Fibroblast of peridontal ligament (primary cell): Measurements from ENCODE around the gene NTRK3.

Experiments
- DNase-seq: peaks from one replicate; pipeline ENCODE4 v3.0.0-alpha.2; 2010; ENCODE audit errors: extremely low read depth

NTRK3 gene

DNA sequence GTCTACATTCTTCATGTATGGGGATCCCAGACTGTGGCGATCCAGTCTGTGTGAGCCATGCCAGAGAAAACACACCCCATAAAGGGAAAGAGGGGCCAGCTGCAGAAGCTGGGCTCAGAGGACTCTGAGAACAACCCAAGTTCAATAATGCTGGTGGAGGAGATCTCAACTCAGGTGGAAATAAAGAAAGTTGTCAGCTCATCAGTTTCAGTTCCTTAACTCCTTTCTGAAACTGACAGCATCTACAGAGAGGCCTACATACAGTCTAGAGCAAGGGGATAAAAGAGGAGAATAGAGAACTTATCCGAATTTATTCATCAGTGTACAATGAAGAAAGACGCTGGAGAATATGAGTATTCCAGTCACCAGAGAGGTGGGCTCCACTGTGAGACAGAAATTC, 77.0 kb downstream of the NTRK3 start:
- no peak for DNase-seq

DNA sequence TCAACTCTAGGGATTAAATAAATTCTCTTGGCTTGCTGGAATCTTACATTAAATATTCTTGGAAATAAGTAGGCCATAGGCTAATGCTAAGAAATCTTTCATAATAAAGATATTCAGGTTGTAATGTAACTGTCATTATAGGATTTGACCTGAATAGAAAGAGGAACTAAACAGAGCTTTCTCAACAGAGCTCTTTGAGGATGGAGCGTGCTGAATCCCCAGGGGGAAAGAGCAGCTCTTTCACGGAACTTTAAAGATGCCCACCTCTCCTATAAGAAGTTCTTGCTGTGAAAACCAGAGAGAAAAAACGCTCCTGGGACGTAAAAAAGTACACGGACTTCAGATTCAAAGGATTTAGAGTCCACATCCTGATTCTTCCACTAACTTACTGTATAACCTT, 77.9 kb downstream of the NTRK3 start:
- no peak for DNase-seq

DNA sequence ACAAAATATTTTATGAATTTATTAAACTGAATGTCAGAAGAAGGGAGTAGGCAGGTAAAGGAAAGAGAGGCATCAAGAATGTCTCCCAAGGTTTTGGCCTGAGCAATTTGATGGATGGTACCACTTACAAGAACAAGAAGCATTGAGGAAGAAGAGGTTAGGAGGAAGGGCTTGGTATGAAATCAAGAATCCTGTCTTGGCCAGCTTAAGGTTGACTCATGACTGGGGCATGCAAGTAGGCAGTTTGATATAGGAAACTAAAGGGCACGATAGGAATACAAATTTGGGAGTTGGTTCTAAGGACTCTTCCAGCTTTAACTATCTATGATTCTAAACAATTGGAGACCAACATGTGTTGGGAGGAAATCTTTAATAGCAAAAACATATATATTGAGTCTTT, 79.1 kb downstream of the NTRK3 start:
- DNase-seq: no peak

DNA sequence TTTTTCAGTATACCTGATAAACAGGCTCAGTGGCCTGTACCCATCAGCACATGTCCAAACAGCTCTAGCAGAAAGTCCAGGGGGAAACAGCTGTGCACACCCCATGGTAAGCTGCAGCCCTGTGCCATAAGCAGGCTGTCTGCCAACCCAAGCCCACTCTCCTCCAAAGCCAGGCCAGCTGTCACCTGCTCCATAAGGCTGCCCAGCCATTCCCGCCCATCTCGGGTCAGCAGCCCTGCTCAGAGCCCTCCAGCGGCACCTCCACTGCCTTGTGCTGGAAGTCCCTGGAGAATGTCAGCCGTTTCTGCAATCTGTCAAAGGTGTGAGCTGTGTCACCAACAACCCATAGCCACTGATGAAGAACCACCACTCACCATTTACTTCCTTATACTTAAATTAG, 82.0 kb downstream of the NTRK3 start:
- DNase-seq: no peak

DNA sequence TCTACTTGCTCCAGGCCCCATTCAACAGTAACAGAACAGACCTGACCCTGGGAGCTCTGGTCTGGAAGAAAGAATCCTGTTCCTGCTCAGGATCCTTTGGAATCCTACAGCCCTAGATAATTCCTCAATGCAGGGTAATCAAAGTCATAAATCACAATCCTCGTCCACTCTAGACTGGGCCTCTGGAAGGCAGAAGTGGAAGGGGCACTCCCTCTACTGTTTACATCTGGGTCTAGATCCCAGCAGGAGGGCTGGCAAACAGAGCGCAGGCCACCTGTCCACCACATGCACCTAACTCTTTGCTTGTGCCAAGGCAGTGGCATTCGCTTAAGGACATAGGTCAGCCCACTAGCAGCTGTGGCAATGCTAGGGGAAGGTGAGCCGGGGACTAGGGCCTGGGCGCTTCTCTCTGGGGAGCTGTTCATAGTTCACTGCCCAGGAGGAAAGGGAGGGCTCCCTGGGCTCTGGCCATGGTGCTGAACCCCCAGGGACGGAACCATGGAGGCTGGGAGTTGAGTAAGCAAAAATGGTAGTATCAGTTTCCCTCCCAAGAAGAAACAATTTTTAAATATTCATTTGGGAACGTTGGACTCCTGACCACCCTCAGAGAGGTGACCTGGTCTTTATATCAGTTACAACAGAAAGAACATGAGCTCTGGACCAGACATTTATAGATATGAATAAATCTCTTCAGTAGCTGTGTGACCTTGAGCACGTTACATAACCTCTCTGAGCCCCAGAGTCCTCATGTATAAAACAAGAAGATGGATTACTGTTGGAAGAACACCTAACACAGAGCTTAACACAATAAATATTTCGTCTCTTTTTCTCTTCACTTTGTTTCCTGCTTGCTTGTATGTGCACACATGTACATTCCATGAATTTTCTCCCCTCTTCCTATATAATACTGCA, 90.2 kb downstream of the NTRK3 start:
- DNase-seq: no peak

DNA sequence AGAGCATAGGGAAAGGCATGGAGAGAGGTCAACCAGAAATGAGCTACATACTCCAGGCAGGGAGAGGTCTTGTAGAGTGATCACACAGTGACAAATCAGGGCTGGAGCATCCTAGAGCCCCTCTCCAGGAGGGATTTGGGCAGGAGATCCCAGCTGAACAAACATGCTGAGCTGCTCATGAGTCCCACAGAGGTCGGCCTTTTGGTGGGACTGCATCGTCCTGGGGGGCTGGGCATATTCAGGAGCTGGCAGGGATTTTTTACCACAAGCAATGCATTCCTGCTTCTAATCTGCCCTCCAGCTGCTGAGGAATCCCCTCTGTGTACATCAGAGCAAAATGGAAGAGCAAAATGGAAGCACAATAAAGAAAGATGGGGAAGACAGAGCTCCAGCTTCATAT, 94.9 kb downstream of the NTRK3 start:
- no peak for DNase-seq

DNA sequence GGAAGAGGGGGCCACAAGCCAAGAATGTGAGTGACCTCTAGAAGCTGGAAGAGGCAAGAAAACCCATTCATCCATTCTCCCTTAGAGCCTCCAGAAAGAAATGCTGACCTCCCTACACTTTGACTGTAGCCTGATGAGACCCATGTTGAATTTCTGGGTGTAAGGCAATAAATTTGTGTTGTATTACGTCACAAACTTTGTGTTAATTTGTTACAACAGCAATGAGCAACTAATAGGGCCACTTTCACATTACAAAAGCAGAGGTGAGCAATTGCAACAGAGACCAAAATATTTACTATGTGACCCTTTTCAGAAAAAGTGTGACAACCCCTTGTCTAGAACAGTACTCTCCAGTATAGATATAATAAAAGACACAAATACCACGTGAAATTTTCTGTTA, 101.2 kb downstream of the NTRK3 start:
- DNase-seq: no peak

DNA sequence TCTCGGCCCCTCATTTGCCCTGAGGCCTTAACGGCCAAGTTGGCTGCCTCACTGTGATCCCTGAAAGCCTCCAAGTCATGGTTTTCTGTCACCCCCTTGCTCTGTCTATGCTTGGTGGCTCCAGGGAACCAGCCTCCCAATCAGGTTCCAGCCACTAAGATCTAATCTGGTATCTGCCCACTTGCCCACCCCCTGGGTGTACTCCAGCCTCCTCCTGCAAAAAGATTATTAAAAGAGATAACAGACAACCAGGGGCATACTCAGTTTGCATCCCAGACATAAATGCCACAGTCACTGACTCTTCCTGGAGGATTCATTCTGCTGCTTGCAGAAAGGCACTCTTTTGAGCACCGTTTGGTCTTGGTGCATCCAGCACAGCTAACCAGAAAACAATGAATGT, 103.9 kb downstream of the NTRK3 start:
- no peak for DNase-seq

DNA sequence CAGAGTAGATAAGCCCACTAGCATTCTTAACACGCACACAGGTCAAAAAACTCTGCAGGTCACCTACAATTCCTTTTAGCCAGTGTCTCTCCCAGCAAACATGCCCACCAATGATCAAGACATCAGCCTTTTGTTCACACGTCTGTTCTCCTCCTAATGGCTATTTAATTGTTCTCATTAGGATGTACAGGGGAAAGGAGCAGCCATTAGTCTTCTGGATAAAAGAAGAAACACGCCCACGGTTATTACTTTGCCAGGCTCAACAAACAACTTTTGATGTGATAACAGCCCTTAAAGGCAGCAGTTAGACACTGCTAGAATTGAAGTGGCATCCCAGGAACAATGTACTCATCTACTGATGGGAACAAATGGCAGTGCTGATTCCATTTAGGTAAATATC, 108.8 kb downstream of the NTRK3 start:
- no peak for DNase-seq

DNA sequence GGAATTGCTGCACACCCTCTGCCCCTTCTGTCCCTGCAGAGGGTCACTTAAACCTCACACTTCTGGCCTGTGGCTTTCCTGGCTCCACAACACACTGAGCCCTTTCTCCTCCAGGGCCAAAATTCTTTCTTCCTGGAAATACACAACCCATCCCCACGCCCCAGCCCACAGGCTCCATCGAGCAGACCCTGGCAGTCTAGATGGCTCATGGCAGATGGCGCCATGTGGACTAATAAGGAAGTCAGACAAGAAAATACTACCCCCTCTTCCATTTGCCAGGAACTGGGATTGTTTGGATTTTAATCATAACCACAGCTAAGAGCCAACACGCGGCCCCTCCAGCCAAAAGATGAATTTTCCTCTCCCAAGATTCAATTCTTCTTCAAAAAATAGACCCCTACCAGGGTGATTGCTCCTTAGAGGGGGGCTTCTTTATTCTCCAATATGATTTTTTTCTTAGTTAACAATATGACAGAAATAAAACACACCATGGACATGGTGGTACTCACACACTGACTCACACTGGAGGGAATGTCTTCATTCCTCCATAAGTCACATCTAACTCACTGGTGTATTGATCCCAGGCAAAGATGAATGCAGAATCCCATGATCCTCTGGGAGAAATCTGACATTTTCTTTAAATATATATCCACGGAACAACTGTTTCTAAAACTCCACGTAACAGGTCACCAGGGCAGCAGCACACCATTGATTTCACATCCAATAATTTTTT, 111.5 kb downstream of the NTRK3 start:
- no peak for DNase-seq

DNA sequence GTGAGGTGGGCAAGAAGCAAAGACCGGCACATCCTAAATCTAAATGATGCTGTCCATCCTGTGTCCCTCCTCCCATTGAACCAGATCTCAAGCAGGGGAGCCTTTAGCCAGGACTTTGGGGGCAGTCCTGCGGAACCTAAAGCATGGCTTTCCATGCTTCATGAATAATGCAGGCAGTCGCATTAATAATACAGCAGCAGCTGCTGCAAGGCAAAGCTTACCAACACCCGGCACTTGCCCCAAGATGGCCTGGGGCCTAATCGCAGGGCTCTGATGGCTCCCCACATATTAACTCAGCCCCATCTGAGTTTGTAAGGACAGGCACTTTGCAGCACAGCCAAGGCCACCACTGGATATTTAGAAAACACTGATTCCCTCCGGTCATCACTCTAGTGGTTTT, 114.4 kb downstream of the NTRK3 start:
- DNase-seq: no peak

DNA sequence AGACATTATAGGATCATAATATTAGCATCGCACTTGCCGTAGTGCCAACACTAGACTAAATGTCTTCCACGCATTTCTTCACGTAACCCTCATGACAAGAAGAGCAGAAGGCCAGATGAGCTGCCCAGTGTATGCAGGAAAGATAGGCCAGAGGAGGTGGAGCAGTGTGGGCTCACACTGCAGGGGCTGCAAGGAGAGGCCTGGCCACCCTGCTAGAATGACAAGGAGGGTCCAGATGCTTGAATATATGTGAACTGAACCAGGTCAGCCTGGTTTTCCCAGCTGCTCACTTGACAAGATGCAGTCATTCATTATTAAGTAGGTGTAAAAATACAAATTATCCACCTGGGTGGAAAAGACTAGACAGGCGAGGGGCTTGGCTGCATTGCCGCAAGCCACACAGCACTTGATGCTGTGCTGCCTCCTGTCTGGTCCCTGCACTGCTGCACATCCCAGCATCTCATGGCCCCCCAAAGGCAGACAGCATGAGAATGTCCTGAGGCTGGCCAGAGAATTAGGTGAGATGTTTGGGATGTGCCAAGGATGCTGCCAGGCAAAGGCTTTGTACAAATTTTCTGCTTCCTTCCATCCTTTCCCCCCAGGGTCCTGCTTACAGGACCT, 115.2 kb downstream of the NTRK3 start:
- no peak for DNase-seq

DNA sequence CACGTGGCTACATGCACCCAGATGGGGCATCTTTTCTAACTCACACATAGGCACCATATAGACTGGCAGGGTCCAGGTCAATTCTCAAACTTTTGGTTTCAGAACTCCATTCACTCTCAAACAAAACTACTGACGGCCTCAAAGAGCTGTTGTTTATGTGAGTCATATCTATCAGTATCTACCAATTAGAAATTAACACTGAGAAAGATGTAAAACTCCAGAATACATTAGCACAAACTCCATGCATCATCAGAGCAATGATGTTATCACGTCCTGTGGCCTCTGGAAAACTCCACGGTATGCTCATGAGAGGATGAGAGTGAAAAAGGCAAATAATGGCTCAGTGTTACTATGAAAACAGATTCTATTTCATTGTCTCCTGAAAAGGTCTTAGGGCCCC, 116.1 kb downstream of the NTRK3 start:
- no peak for DNase-seq

DNA sequence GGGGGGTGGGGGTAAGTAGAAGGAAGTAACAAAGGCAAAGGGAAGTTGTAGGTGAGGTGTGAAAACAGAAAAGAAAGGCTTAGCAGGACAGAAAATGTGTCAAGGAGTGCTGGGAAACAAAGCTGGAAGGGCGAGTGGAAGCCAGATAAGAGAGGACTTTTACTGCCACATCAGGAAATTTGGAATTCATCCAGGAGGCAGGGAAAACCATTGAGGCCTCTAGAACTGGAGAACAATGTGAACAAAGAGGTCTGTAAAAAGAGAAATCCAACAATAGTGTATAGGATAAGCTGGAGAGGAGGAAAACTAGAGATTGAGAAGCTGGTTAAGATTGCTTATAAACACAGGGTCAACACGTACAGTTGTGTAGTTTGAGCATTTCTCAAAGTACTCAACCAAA, 116.6 kb downstream of the NTRK3 start:
- no peak for DNase-seq

DNA sequence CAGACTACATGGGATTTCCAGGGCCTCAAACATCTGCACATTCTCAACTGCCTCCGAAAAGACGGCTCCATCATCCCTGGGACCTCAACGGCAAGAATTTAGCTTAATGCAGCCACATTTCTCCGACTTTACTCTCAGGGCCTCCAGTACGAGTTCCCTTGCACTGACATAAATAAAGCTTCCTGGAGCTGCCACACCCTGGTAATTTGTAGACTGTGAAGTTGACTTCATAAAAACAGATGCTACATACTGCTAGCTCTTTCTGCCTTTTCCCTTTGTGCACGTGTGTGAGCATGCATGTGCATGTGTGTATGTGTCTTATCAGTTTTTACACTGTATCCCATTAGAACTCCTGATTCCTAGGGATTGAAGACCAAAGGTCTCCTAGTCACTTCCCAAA, 122.7 kb downstream of the NTRK3 start:
- DNase-seq: no peak

DNA sequence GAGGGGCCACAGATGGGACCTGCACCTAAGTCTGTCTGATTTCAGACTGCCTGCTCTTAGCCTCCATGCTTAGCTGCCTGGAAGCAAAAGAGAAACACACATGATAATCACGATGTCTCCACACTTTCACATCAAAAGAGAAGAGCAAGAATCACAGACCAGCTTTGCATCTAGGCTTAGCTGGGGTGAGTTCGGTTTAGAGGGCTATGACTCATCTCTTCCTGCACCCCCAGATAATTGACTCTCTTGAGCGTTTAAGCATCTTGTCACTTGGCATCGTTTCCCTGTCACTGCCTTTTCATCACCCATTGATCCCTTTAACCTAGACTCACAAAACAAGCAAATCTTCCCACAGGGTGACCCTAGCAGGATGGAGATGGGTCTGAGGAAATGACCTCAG, 124.0 kb downstream of the NTRK3 start:
- DNase-seq: no peak

DNA sequence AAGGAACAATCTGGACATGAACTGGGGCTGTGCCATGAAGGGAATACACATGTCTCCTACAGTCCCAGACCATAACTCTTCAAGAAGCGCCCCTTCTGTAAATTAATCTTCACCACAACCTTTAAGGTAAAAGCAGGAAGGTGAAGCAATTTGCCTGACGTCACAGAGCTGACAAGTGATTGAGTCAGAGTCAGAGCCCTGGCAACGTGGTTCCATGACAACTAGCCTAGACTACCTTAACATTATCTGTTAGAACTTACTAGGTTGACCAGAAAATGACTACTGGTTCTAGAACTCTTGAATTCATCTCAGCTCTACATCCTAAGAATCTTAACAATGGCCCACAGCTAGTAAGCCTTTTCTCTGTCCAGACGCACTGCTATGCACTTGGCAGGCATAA, 124.6 kb downstream of the NTRK3 start:
- DNase-seq: no peak

DNA sequence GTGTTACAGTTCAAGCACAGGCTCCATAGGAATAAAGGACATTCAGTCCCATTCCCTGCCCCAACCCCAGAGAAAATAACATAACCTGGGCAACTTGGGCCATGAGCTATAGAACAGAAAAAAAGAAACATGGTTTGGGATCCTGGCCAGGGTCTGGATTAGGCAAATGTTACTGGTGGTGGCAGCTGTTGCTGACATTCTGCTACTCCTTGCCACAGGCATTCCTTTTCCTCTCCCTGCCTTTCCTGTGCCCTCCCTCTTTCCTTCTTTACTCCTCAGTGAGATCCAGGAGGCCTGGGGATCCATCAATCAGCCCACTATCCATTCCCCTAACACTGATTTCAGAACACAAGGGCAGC, 129.1 kb downstream of the NTRK3 start:
- DNase-seq: no peak

DNA sequence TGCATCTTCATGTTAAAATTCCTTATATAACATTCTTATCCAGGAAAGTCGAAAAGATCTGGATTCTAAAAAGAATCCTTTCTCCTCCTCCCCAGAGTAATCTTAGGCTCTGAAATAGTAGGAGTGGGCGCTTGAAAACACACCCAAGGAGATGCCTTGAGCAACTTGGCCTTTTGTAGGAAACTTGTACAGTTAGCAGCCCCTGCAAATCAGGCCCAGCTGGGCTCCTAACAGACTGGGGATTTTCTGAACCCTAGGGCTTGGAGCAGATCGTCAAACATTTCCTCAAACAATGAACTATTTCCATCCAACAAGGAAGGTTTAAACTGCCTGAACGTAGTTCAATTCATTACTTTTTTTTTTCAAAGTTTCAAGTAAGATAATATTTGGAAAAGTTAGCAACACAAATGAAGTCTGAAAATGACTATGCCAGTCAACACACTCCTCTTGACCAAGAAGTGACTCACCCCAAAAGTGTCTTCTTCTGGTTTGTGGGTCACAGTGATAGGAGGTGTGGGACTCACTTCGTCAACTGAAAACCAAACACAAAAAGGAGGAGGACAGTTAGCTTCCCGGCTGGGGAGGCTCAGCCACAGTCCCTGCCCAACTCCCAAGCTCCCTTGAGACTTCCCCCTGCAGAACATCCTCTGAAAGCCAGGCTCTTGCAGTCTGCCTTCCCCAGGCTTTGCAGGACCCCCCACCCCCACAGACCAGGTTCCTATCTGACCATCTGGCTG, 129.7 kb downstream of the NTRK3 start:
- DNase-seq: no peak

DNA sequence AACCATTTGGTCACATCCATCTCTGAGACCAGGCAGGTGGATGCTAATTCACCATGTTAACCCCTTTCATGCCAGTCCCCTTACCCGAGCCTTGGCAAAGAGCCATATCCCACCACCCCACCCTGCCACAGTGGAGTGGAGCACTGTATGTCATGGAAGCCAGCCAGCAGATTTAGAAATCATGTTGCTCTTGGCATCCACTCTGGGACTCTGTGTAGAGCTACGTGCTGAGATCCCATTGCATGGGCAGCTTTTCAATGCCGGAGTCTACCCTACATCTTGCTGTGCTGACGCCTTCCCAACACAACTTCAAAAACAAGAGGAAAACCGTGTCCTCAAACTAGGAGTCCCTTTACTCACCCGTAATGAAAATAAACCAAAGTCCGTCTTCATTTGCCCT, 131.0 kb downstream of the NTRK3 start:
- DNase-seq: no peak

DNA sequence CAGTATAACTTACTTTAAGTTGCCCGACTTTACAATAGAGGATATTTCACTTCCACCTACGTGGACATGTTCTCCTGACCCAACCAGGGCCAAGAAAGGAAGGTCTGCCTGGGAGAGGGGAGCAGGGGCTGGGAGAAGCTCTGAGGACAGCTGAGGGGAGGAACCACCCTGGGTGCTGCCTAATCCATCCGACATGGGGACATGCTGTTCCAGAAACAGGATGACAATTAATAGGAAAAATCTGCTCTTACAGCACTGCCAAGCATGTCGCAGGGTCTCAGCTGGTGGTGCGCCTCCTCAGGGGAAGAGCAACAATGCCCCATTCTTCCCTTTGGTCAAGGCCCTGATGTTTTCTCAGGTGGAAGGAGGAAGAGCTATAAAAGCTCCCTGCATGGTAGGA, 132.3 kb downstream of the NTRK3 start:
- DNase-seq: no peak

DNA sequence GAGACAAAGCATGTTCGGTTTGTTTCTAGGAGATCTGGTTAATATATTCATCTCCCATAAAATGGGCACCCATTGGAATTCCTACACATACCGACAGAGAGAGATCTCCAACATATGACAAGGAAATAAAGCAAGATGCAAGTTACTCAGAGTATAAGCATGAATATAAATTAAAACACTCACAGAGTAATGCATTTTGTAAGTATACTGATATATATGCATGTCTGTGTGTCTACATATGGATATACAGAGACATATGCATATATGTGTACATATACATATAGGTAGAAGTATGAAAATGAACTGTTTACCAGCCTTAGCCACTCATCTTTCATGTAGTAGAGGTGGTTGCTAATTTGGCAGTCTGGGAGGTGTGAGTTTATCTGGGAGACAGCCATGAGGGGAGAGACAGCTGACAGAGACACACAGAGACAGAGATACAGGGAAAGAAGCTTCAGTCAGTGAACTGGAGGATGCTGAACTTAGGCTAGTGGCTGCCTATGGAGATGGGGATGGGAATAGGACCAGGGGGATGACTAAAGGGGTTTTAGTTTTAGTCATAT, 134.5 kb downstream of the NTRK3 start:
- DNase-seq: no peak
